ENCODE results near the gene PIANP. TPM values are rescaled to one million over a fixed set of nuclear protein-coding genes. Genes with fewer than 3 reads are reported as not detected.
"Not testable (repeated sequence)": the region's sequence is repeated elsewhere in the genome, so short reads cannot be mapped to it uniquely, and the experiment has no call there.

PIANP gene
- total RNA-seq, 1 experiment from 2014 or later: 0.13 TPM

GRCh38 chr12:6708351-6708750 lies 7.7 kb upstream of the PIANP start:
- H3K27me3 ChIP-seq (ENCODE audit: control insufficient read depth, insufficient read depth, low read length); DNase-seq (ENCODE audit: low read depth, low spot score); POLR2A ChIA-PET; H3K27ac ChIP-seq (ENCODE audit: low read length); BruUV-seq (replicated peaks); intact Hi-C loops (cut with micrococcal nuclease; ENCODE audit: unreplicated experiment); ATAC-seq; H3K9me3 ChIP-seq (ENCODE audit: control insufficient read depth, insufficient read depth, low read depth, low read length); H3K4me3 ChIP-seq (ENCODE audit: low read depth in 2 of 2, low read length in 2 of 2); in situ Hi-C loops (cut with HindIII; ENCODE audit: low pct_unique_long_range_greater_than_20kb, low sequenced_read_pairs); CTCF ChIA-PET; H3K4me1 ChIP-seq (ENCODE audit: control insufficient read depth, insufficient read depth, low read length); H3K36me3 ChIP-seq (ENCODE audit: control insufficient read depth, insufficient read depth, low read length): not testable (repeated sequence)

GRCh38 chr12:6703631-6704030 lies 3.0 kb upstream of the PIANP start:
- ATAC-seq (peak; percentile 46), DNase-seq (ENCODE audit: low read depth, low spot score) (no peak)
- ChIA-PET CTCF (no interaction called here), POLR2A (no interaction called here)
- no peaks in the 10 kb centered on the region for H3K36me3 ChIP-seq (ENCODE audit: control insufficient read depth, insufficient read depth, low read length)
- no TSS peak for BruUV-seq (replicated peaks)
- intact Hi-C loops (cut with micrococcal nuclease; ENCODE audit: unreplicated experiment) (no loop called here), in situ Hi-C loops (cut with HindIII; ENCODE audit: low pct_unique_long_range_greater_than_20kb, low sequenced_read_pairs) (no loop called here)
- H3K9me3 ChIP-seq (ENCODE audit: control insufficient read depth, insufficient read depth, low read depth, low read length): no peaks in the 10 kb centered on the region
- no peak for TF ChIP-seq SIN3A (IDR thresholded peaks at IDR 0.05; ENCODE audit: borderline replicate concordance, insufficient read depth, low read depth, low read length)
- TF ChIP-seq POLR2AphosphoS5 (IDR thresholded peaks at IDR 0.05; ENCODE audit: low read depth, low read length): no peak
- TF ChIP-seq TCF7L2 (IDR thresholded peaks at IDR 0.05; ENCODE audit: low read depth, low read length): no peak
- no peak for TF ChIP-seq CTCF (IDR thresholded peaks at IDR 0.05)
- no peak for TF ChIP-seq REST (IDR thresholded peaks at IDR 0.05; ENCODE audit: insufficient read depth in 1 of 2, low read depth in 2 of 2, low read length in 1 of 2)
- H3K27ac ChIP-seq (ENCODE audit: low read length): no peak overlapping the region
- peaks cover 11% of the 10 kb centered on the region for H3K27me3 ChIP-seq (ENCODE audit: control insufficient read depth, insufficient read depth, low read length)
- no peaks in the 10 kb centered on the region for H3K4me1 ChIP-seq (ENCODE audit: control insufficient read depth, insufficient read depth, low read length)
- H3K4me3 ChIP-seq (ENCODE audit: low read depth in 2 of 2, low read length in 2 of 2): no peak overlapping the region

- no peak for DNase-seq (ENCODE audit: low read depth, low spot score)
- intact Hi-C loops (cut with micrococcal nuclease; ENCODE audit: unreplicated experiment): no loop called here
- peak overlapping the region; percentile 3 to 11; a peak in 2 of 4 replicates for H3K4me3 ChIP-seq (ENCODE audit: low read depth in 2 of 2, low read length in 2 of 2)
- ChIA-PET CTCF (no interaction called here), POLR2A (no interaction called here)
- no peaks in the 10 kb centered on the region for H3K9me3 ChIP-seq (ENCODE audit: control insufficient read depth, insufficient read depth, low read depth, low read length)
- TF ChIP-seq REST (IDR thresholded peaks at IDR 0.05; ENCODE audit: insufficient read depth in 1 of 2, low read depth in 2 of 2, low read length in 1 of 2) (no peak), SIN3A (IDR thresholded peaks at IDR 0.05; ENCODE audit: borderline replicate concordance, insufficient read depth, low read depth, low read length) (no peak), TCF7L2 (IDR thresholded peaks at IDR 0.05; ENCODE audit: low read depth, low read length) (no peak), CTCF (IDR thresholded peaks at IDR 0.05) (no peak), POLR2AphosphoS5 (IDR thresholded peaks at IDR 0.05; ENCODE audit: low read depth, low read length) (no peak)
- no TSS peak for BruUV-seq (replicated peaks)
- in situ Hi-C loops (cut with HindIII; ENCODE audit: low pct_unique_long_range_greater_than_20kb, low sequenced_read_pairs): no loop called here
- no peaks in the 10 kb centered on the region for H3K4me1 ChIP-seq (ENCODE audit: control insufficient read depth, insufficient read depth, low read length)
- no peak overlapping the region for H3K27ac ChIP-seq (ENCODE audit: low read length)
- ATAC-seq: no peak
- no peaks in the 10 kb centered on the region for H3K36me3 ChIP-seq (ENCODE audit: control insufficient read depth, insufficient read depth, low read length)
- H3K27me3 ChIP-seq (ENCODE audit: control insufficient read depth, insufficient read depth, low read length): peaks cover 11% of the 10 kb centered on the region
Measured at GRCh38 chr12:6701078-6701768, 608 bp upstream of the PIANP start.

Data from Panc1 (cell line).